Adrenal gland (tissue), 5 donors: ENCODE measurements around the gene MYD88.

Experiments
- CTCF ChIP-seq, 6 experiments: fragments of 450-650 bp in 4 of 6; fragments of 200-600 bp in 2 of 6; sonication (generic) in 1 of 6; IDR thresholded peaks; 1 replicate in 5 of 6; 2 replicates in 1 of 6; pipeline versions ENCODE4 v1.5.1 to v1.8.0; 2016 to 2021; ENCODE audit warnings: antibody characterized with exemption in 6 of 6, mild to moderate bottlenecking in 2 of 6, moderate library complexity in 1 of 6
- POLR2A ChIP-seq, 2 donors: fragments of 450-650 bp; IDR thresholded peaks; one replicate each; pipeline ENCODE4 v1.6.1; 2017; ENCODE audit warnings: antibody characterized with exemption in 2 of 2, mild to moderate bottlenecking in 2 of 2, moderate library complexity in 1 of 2
- donor health status: DM: no; HTN: no; CAD: no.

- no peak for TF ChIP-seq CTCF (IDR thresholded peaks at IDR 0.05)
- TF ChIP-seq POLR2A (IDR thresholded peaks at IDR 0.05): no peak
These were observed 19.8 kb upstream of the MYD88 start for GRCh38 chr3:38118421-38119247.
